NCI-H187 (cell line): ENCODE results near the gene SRSF6.
"Not testable (repeated sequence)": the region's sequence is repeated elsewhere in the genome, so short reads cannot be mapped to it uniquely, and the experiment has no call there.

Experiments used
- DNase-seq, 2 experiments: peaks; one replicate each; lab custom pipeline; 2025; lab: John Stamatoyannopoulos, UW

The SRSF6 gene

GRCh38 chr20:43448748-43449535 is 8.8 kb upstream of the SRSF6 start:
- DNase-seq = peak in 1 of 2 experiments; percentile 13

- no peak for DNase-seq
These were observed 6.6 kb upstream of the SRSF6 start for GRCh38 chr20:43450841-43451799.

- DNase-seq = no peak
These were observed 5.1 kb upstream of the SRSF6 start for GRCh38 chr20:43452404-43453126.

GRCh38 chr20:43456252-43456651 is 1.4 kb upstream of the SRSF6 start:
- DNase-seq = not testable (repeated sequence)

- peak in 1 of 2 experiments; percentile 85 for DNase-seq
These were observed 672 bp upstream of the SRSF6 start for GRCh38 chr20:43456809-43457639.

- DNase-seq = no peak
These were observed 777 bp downstream of the SRSF6 start for GRCh38 chr20:43458422-43458924.

GRCh38 chr20:43459022-43459942 is 1.6 kb downstream of the SRSF6 start:
- no peak for DNase-seq

GRCh38 chr20:43460172-43460829 is 2.6 kb downstream of the SRSF6 start:
- DNase-seq = no peak

- DNase-seq = no peak
These were observed 3.1 kb downstream of the SRSF6 start for GRCh38 chr20:43460830-43461200.

GRCh38 chr20:43461894-43462659 is 4.4 kb downstream of the SRSF6 start:
- DNase-seq = no peak

- no peak for DNase-seq
These were observed 5.2 kb downstream of the SRSF6 start for GRCh38 chr20:43462660-43463526.

- DNase-seq = no peak
These were observed 6.0 kb downstream of the SRSF6 start for GRCh38 chr20:43463527-43464218.

GRCh38 chr20:43464219-43464790 is 6.6 kb downstream of the SRSF6 start:
- no peak for DNase-seq

GRCh38 chr20:43465625-43465943 is 7.9 kb downstream of the SRSF6 start:
- DNase-seq = no peak

GRCh38 chr20:43467589-43467988 is 9.9 kb downstream of the SRSF6 start:
- no peak for DNase-seq

- no peak for DNase-seq
These were observed 15.1 kb downstream of the SRSF6 start for GRCh38 chr20:43472671-43473380.
